T-helper 1 cell treated with Interleukin-12 subunit alpha and Interleukin-12 subunit beta and Interleukin-4 antibody, amounts not matched to agents 30 μg/mL and 1 μg/mL, for 36 hours (primary cell): Measurements from ENCODE around the gene VAMP4.
"Not testable (repeated sequence)": the region's sequence is repeated elsewhere in the genome, so short reads cannot be mapped to it uniquely, and the experiment has no call there.

Source experiments
- H3K27ac Mint-ChIP-seq: one replicate; pipeline ENCODE4 v1.8.0; 2021; ENCODE audit warnings: mild to moderate bottlenecking, mixed read lengths
- H3K27me3 Mint-ChIP-seq: one replicate; pipeline ENCODE4 v1.8.0; 2021; ENCODE audit warnings: low read depth, mixed read lengths
- H3K36me3 Mint-ChIP-seq: one replicate; pipeline ENCODE4 v1.8.0; 2021; ENCODE audit warnings: low read depth, mixed read lengths
- H3K4me1 Mint-ChIP-seq: one replicate; pipeline ENCODE4 v1.8.0; 2021; ENCODE audit warnings: low read depth, mixed read lengths
- H3K4me3 Mint-ChIP-seq: one replicate; pipeline ENCODE4 v1.8.0; 2021; ENCODE audit warnings: mild to moderate bottlenecking, moderate library complexity, mixed read lengths
- H3K9me3 Mint-ChIP-seq: one replicate; pipeline ENCODE4 v1.8.0; 2021; ENCODE audit warnings: mixed read lengths

The VAMP4 gene

GRCh38 chr1:171740356-171740863, 1.5 kb downstream of the VAMP4 start:
- peaks cover 24% of the 10 kb centered on the region for H3K36me3 Mint-ChIP-seq
- no peaks in the 10 kb centered on the region for H3K9me3 Mint-ChIP-seq
- H3K4me1 Mint-ChIP-seq: peaks cover 43% of the 10 kb centered on the region
- peak overlapping the region; percentile 99 for H3K27ac Mint-ChIP-seq
- H3K27me3 Mint-ChIP-seq: no peaks in the 10 kb centered on the region
- H3K4me3 Mint-ChIP-seq: peak overlapping the region; percentile 99

GRCh38 chr1:171739656-171740055, 2.2 kb downstream of the VAMP4 start:
- peaks cover 43% of the 10 kb centered on the region for H3K4me1 Mint-ChIP-seq
- H3K27me3 Mint-ChIP-seq: no peaks in the 10 kb centered on the region
- no peaks in the 10 kb centered on the region for H3K9me3 Mint-ChIP-seq
- peak overlapping the region; percentile 99 for H3K4me3 Mint-ChIP-seq
- H3K36me3 Mint-ChIP-seq: peaks cover 27% of the 10 kb centered on the region
- peak overlapping the region; percentile 99 for H3K27ac Mint-ChIP-seq

- Mint-ChIP-seq H3K4me3 (peak overlapping the region; percentile 99), H3K9me3 (no peaks in the 10 kb centered on the region), H3K4me1 (peaks cover 43% of the 10 kb centered on the region), H3K27me3 (no peaks in the 10 kb centered on the region), H3K36me3 (peaks cover 30% of the 10 kb centered on the region), H3K27ac (peak overlapping the region; percentile 99)
These were observed 3.0 kb downstream of the VAMP4 start for GRCh38 chr1:171738911-171739310.

DNA sequence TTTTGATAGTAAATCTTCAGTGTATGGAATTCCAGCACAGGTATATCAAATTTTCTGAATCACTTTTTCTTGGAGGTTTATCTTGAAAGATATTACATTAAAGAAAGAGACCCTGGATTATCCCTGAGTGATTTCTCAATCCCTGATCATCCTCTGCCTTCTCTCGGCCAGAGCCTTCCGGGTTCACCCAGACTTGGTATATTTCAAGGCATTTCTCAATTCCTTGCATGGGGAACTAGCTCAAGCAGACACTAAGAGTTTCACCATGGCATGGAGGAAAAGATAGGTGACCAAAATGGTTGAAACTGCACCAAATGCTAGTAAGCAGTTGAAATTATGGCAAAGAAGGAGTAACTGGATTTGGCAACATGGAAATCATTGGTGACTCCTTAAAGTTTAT, 5.7 kb downstream of the VAMP4 start:
- no peak overlapping the region for H3K4me3 Mint-ChIP-seq
- no peak overlapping the region for H3K27ac Mint-ChIP-seq
- H3K9me3 Mint-ChIP-seq: no peaks in the 10 kb centered on the region
- no peaks in the 10 kb centered on the region for H3K27me3 Mint-ChIP-seq
- H3K4me1 Mint-ChIP-seq: peaks cover 28% of the 10 kb centered on the region
- peaks cover 39% of the 10 kb centered on the region for H3K36me3 Mint-ChIP-seq

DNA sequence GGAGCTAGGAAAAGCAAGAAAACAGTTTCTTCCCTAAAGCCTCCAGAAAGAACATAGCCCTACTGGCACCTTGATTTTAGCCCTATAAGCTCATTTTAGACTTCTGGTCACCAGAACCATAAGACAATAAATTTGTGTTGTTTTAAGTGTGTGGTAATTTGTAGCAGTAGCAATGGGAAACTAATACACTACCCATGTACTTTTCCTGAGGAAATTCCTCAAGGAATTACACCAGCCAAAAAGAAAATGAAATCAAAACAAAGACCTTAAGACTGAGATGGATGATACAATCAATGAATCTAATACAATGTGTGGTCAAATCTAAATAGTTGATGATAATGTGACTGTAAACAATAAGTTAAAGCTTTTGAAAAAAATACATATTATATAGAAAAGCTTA, 11.8 kb downstream of the VAMP4 start:
- H3K36me3 Mint-ChIP-seq: peaks cover 49% of the 10 kb centered on the region
- H3K27me3 Mint-ChIP-seq: no peaks in the 10 kb centered on the region
- H3K27ac Mint-ChIP-seq: no peak overlapping the region
- H3K4me3 Mint-ChIP-seq: no peak overlapping the region
- H3K4me1 Mint-ChIP-seq: peaks cover 13% of the 10 kb centered on the region
- no peaks in the 10 kb centered on the region for H3K9me3 Mint-ChIP-seq

DNA sequence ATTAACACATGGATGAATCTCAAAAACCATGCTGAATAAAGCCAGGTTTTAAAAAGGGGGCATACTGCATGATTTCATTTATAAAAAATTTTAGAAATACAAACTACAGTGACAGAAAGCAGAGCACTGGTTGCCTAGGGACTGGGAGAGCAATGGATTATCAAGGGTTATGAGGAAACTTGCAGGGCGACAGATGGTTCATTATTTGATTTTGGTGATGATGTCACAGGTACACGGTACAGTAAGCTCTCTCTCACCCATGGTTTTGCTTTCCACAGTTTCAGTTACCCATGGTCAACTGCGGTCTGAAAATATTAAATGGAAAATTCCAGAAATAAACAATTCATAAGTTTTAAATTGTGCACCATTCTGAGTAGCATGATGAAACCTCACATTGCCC, 14.1 kb downstream of the VAMP4 start:
- Mint-ChIP-seq H3K27me3 (no peaks in the 10 kb centered on the region), H3K4me3 (no peak overlapping the region), H3K9me3 (peaks cover 15% of the 10 kb centered on the region), H3K36me3 (peaks cover 60% of the 10 kb centered on the region), H3K27ac (no peak overlapping the region), H3K4me1 (peaks cover 13% of the 10 kb centered on the region)

DNA sequence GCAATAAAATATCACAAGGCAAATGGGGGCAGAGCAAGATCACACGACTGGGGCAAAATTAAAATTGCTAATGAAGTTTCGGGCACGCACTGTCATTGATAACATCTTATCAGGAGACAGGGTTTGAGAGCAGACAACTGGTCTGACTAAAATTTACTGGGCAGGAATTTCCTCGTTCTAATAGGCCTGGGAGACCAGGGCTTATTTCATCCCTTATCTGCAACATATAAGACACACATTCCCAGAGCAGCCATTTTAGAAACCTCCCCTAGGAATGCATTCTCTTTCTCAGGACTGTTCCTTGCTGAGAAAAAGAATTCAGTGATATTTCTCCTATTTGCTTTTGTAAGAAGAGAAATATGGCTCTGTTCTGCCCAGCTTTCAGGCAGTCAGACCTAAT, 18.7 kb downstream of the VAMP4 start:
- H3K27ac Mint-ChIP-seq, H3K27me3 Mint-ChIP-seq, H3K4me3 Mint-ChIP-seq, H3K4me1 Mint-ChIP-seq: not testable (repeated sequence)
- H3K36me3 Mint-ChIP-seq: peaks cover 56% of the 10 kb centered on the region
- peaks cover 29% of the 10 kb centered on the region for H3K9me3 Mint-ChIP-seq

DNA sequence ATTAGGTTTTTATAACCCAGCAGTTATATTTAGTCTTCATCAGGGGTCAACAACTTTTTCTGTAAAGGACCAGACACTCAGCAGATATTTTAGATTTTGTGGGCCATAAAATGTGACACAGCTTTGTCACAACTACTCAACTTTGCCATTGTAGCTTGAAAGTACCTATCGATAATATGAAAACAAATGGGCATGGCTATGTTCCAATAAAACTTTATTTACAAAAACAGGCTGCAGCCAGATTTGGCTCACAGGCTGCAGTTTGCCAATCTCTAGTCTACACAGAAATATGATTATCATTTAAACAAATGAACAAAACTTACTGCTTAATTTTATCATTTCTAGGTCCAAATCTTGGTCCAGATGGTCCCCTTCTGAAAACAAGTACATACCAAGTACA, 23.0 kb downstream of the VAMP4 start:
- H3K9me3 Mint-ChIP-seq: peaks cover 25% of the 10 kb centered on the region
- H3K4me3 Mint-ChIP-seq: no peak overlapping the region
- no peaks in the 10 kb centered on the region for H3K4me1 Mint-ChIP-seq
- H3K27ac Mint-ChIP-seq: no peak overlapping the region
- H3K27me3 Mint-ChIP-seq: no peaks in the 10 kb centered on the region
- peaks cover 28% of the 10 kb centered on the region for H3K36me3 Mint-ChIP-seq

DNA sequence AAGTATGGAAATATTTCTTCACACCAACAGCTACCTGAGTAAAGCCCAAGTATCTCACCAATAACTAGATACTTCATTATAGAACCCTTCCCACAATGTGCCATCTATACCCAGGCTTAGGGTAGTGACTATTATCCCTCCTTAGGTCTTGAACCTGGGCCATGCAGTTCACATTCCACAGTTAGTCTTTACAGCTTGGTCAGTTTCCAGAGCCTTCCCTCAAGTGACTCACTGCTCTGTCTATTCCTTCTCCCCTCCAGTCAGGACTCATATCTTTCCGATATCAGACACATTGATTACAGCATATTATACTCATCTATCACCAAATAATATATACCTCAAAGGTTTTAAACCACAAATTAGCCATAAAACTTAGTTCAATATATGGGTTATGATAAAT, 23.6 kb downstream of the VAMP4 start:
- no peak overlapping the region for H3K27ac Mint-ChIP-seq
- peaks cover 19% of the 10 kb centered on the region for H3K9me3 Mint-ChIP-seq

DNA sequence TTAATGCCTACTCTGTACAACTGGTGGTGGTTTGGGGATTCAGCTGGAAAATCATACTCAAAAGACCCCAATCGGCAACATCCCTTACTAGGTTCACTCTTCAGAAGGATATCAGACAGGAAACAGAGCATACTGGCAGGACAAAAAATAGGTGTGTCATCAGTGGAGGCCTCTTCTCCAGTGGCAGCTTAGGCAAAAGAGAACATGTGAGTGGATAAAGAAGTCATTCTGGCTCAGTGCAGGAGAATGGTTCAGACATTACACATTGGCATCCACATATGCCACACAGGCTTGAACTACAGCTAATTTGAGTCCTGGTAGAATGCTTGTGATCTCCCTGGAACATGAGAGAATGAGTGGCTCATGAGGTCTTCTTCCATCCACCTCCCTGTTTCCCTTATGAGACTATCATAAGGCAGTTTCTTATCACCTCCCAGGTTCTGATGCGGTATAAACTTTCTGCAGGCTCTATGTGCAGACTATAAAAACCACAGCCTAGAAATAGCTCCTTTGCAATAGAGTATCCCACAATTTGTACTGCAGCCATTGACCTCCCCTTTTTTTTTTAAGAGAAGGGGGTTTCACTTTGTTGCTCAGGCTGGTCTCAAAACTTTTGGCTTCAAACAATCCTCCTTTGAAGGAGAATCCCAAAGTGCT, 24.7 kb downstream of the VAMP4 start:
- no peak overlapping the region for H3K27ac Mint-ChIP-seq
- peaks cover 9% of the 10 kb centered on the region for H3K9me3 Mint-ChIP-seq
- peaks cover 12% of the 10 kb centered on the region for H3K36me3 Mint-ChIP-seq
- no peak overlapping the region for H3K4me3 Mint-ChIP-seq
- no peaks in the 10 kb centered on the region for H3K4me1 Mint-ChIP-seq
- no peaks in the 10 kb centered on the region for H3K27me3 Mint-ChIP-seq

More for the DNA sequence above, 23.6 kb downstream of the VAMP4 start:
- no peaks in the 10 kb centered on the region for H3K4me1 Mint-ChIP-seq
- H3K36me3 Mint-ChIP-seq: peaks cover 22% of the 10 kb centered on the region
- no peak overlapping the region for H3K4me3 Mint-ChIP-seq
- no peaks in the 10 kb centered on the region for H3K27me3 Mint-ChIP-seq

DNA sequence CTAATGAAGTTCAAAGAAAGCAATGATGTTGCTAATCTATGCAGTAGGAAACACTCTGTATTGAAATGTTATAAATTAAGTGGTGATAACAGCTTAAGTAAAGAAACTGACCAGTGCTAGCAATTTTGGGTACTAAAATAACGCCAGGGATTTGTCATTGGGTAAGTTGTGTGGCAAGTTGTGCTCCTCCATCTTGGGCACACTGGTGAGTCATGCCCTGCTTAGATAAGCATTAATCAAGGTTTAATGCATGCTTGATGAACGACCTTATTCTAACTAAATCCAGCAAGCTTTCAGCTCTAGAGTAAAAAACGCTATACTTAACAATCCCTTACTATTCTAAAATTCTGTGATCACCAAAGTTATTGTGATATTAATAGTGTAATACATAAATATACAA, 25.2 kb downstream of the VAMP4 start:
- peaks cover 8% of the 10 kb centered on the region for H3K9me3 Mint-ChIP-seq
- peaks cover 11% of the 10 kb centered on the region for H3K36me3 Mint-ChIP-seq
- no peaks in the 10 kb centered on the region for H3K27me3 Mint-ChIP-seq
- H3K4me3 Mint-ChIP-seq: no peak overlapping the region
- H3K27ac Mint-ChIP-seq: no peak overlapping the region
- H3K4me1 Mint-ChIP-seq: no peaks in the 10 kb centered on the region

- H3K4me3 Mint-ChIP-seq: no peak overlapping the region
- no peaks in the 10 kb centered on the region for H3K27me3 Mint-ChIP-seq
- H3K9me3 Mint-ChIP-seq: peaks cover under 1% of the 10 kb centered on the region
- no peaks in the 10 kb centered on the region for H3K4me1 Mint-ChIP-seq
- peaks cover 6% of the 10 kb centered on the region for H3K36me3 Mint-ChIP-seq
- no peak overlapping the region for H3K27ac Mint-ChIP-seq
These were observed 26.0 kb downstream of the VAMP4 start for GRCh38 chr1:171715813-171716251.

DNA sequence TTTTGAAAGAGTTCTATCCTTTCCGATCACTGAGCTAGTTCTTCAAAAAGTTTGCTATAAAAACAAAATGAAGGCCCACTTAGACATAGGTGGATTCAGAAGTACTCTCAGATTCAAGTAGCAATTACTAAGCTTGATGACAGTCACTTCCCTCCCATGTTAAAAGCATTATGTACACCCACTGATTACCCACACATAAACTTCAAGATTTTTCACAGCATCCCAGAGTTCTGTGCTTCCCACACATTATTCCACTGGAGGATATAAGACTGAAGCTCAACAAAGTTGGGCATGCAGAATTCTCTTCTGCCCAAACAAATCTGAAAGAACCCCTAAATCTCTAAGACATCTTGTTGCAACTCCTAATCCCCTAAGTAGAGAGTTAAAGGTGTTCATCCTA, 29.5 kb downstream of the VAMP4 start:
- no peaks in the 10 kb centered on the region for H3K27me3 Mint-ChIP-seq
- no peaks in the 10 kb centered on the region for H3K9me3 Mint-ChIP-seq
- H3K27ac Mint-ChIP-seq: no peak overlapping the region
- H3K4me1 Mint-ChIP-seq: no peaks in the 10 kb centered on the region
- no peak overlapping the region for H3K4me3 Mint-ChIP-seq
- H3K36me3 Mint-ChIP-seq: peaks cover 8% of the 10 kb centered on the region

DNA sequence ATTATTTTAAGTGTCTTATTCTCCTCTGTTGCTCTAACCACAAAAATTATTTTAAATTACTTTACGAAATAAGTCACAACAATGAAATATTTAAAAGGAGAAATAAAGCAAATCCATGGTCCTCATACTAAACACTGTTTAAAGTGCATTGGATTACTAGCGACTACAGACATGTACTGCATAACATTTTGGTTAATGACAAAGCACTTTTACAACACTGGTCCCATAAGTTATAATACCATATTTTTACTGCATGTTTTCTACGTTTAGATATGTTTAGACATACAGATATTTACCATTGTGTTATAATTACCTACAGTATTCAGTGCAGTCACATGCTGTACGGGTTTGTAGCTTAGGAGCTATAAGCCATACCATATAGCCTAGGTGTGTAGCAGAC, 30.2 kb downstream of the VAMP4 start:
- no peaks in the 10 kb centered on the region for H3K27me3 Mint-ChIP-seq
- peaks cover 10% of the 10 kb centered on the region for H3K36me3 Mint-ChIP-seq
- no peak overlapping the region for H3K4me3 Mint-ChIP-seq
- H3K27ac Mint-ChIP-seq: no peak overlapping the region
- H3K4me1 Mint-ChIP-seq: no peaks in the 10 kb centered on the region
- no peaks in the 10 kb centered on the region for H3K9me3 Mint-ChIP-seq

- Mint-ChIP-seq H3K4me3 (no peak overlapping the region), H3K27me3 (no peaks in the 10 kb centered on the region), H3K36me3 (peaks cover 15% of the 10 kb centered on the region), H3K4me1 (no peaks in the 10 kb centered on the region), H3K9me3 (no peaks in the 10 kb centered on the region), H3K27ac (no peak overlapping the region)
These were observed 34.3 kb downstream of the VAMP4 start for GRCh38 chr1:171707583-171707982.
